Measurements from ENCODE around the gene APOL1.
"Not testable (repeated sequence)": the region's sequence is repeated elsewhere in the genome, so short reads cannot be mapped to it uniquely, and the experiment has no call there.

Gene APOL1

DNA sequence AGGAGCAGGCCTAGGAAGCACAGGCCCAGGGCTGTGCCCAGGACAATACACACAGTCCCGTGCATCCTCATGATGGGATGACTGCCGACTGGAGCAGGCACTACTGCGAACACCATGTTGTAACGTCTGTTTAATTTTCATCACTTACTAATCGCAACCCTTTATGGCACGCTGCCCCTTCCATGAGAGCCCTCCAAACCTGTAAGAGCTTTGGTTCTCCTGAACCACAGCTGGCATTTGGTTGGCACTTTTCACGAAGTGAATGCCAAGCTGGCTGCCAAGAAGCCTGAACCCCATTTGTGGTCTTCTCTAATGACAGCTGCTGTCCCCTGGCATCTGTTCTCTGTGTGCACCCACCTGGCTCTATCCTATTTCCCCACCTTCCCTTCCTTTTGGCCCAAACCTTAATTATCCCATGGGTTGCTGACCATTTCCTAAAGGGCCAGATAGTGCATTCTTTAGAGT, 36.5 kb downstream of the APOL1 start:
- H3K9ac ChIP-seq (ENCODE audit: low read depth, low read length, poor library complexity, severe bottlenecking) = no peak overlapping the region
- no peak overlapping the region for H3K4me2 ChIP-seq (ENCODE audit: low read depth, low read length, poor library complexity, severe bottlenecking)
- H3K9me2 ChIP-seq (replicated peaks; ENCODE audit: low read depth, low read length) = no peaks in the 10 kb centered on the region
- no peak overlapping the region for H2AFZ ChIP-seq (ENCODE audit: low read length)
- H4K20me1 ChIP-seq (ENCODE audit: insufficient read depth, low read length, poor library complexity, severe bottlenecking) = no peaks in the 10 kb centered on the region
- no peaks in the 10 kb centered on the region for H3K9me3 ChIP-seq (ENCODE audit: insufficient read depth, low read depth, low read length)
- no peaks in the 10 kb centered on the region for H3F3A ChIP-seq (ENCODE audit: low read depth)
- no peaks in the 10 kb centered on the region for H3K27me3 ChIP-seq (ENCODE audit: insufficient read depth, low read length, poor library complexity, severe bottlenecking)
- H3K4me3 ChIP-seq (ENCODE audit: low read length, poor library complexity, severe bottlenecking) = no peak overlapping the region
- no peaks in the 10 kb centered on the region for H3K4me1 ChIP-seq (ENCODE audit: insufficient read depth, low read length, poor library complexity, severe bottlenecking)
- peaks cover 84% of the 10 kb centered on the region; the same call in 1 of the 2 replicates for H3K36me3 ChIP-seq (ENCODE audit: insufficient read depth, low read length)
- no peak for TF ChIP-seq EZH2phosphoT487 (IDR thresholded peaks at IDR 0.05; ENCODE audit: borderline replicate concordance)
- TF ChIP-seq, protein P1, sequence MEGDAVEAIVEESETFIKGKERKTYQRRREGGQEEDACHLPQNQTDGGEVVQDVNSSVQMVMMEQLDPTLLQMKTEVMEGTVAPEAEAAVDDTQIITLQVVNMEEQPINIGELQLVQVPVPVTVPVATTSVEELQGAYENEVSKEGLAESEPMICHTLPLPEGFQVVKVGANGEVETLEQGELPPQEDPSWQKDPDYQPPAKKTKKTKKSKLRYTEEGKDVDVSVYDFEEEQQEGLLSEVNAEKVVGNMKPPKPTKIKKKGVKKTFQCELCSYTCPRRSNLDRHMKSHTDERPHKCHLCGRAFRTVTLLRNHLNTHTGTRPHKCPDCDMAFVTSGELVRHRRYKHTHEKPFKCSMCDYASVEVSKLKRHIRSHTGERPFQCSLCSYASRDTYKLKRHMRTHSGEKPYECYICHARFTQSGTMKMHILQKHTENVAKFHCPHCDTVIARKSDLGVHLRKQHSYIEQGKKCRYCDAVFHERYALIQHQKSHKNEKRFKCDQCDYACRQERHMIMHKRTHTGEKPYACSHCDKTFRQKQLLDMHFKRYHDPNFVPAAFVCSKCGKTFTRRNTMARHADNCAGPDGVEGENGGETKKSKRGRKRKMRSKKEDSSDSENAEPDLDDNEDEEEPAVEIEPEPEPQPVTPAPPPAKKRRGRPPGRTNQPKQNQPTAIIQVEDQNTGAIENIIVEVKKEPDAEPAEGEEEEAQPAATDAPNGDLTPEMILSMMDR (conservative IDR thresholded peaks at IDR 0.05; ENCODE audit: low read length) = no peak
- no peaks in the 10 kb centered on the region for H3K79me2 ChIP-seq (ENCODE audit: insufficient read depth, low read length)

DNA sequence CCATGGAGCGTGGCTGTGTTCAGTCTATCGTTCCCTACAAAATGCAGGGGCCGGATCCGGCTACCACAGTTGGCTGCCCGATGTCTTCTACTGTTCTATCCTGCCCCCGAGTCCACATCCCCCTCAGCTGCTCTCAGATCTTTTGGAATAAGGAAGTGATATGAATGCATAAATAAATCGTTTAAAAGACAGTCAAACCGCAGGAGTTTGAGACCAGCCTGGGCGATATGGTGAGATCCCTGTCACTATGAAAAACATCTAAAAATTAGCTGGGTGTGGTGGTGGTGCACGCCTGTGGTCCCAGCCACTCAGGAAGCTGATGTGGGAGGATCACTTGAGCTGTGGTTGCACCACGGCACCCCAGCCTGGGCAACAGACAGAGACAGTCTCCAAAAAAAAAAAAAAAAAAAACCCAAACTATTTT, 37.0 kb downstream of the APOL1 start:
- not testable (repeated sequence) for H3K9me3 ChIP-seq (ENCODE audit: insufficient read depth, low read depth, low read length); H2AFZ ChIP-seq (ENCODE audit: low read length); H3K4me2 ChIP-seq (ENCODE audit: low read depth, low read length, poor library complexity, severe bottlenecking); H3K79me2 ChIP-seq (ENCODE audit: insufficient read depth, low read length); H3K9me2 ChIP-seq (replicated peaks; ENCODE audit: low read depth, low read length); H3K4me1 ChIP-seq (ENCODE audit: insufficient read depth, low read length, poor library complexity, severe bottlenecking); H3K27me3 ChIP-seq (ENCODE audit: insufficient read depth, low read length, poor library complexity, severe bottlenecking); H3F3A ChIP-seq (ENCODE audit: low read depth); H3K9ac ChIP-seq (ENCODE audit: low read depth, low read length, poor library complexity, severe bottlenecking); H3K4me3 ChIP-seq (ENCODE audit: low read length, poor library complexity, severe bottlenecking); H4K20me1 ChIP-seq (ENCODE audit: insufficient read depth, low read length, poor library complexity, severe bottlenecking)
- H3K36me3 ChIP-seq (ENCODE audit: insufficient read depth, low read length) = peaks cover 84% of the 10 kb centered on the region; the same call in 1 of the 2 replicates

DNA sequence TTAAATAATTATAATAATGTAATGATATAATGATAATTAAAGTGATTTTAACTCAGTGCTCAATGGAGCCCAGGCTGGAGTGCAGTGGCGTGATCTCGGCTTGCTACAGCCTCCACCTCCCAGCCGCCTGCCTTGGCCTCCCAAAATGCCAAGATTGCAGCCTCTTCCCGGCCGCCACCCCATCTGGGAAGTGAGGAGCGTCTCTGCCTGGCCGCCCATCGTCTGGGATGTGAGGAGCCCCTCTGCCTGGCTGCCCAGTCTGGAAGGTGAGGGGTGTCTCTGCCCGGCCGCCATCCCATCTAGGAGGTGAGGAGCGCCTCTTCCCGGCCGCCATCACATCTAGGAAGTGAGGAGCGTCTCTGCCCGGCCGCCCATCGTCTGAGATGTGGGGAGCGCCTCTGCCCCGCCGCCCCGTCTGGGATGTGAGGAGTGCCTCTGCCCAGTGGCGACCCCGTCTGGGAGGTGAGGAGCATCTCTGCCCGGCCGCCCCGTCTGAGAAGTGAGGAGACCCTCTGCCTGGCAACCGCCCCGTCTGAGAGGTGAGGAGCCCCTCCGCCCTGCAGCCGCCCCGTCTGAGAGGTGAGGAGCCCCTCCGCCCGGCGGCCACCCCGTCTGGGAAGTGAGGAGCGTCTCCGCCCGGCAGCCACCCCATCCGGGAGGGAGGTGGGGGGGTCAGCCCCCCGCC, 37.6 kb downstream of the APOL1 start:
- H3K27me3 ChIP-seq (ENCODE audit: insufficient read depth, low read length, poor library complexity, severe bottlenecking); H4K20me1 ChIP-seq (ENCODE audit: insufficient read depth, low read length, poor library complexity, severe bottlenecking); H3K4me3 ChIP-seq (ENCODE audit: low read length, poor library complexity, severe bottlenecking); H3K79me2 ChIP-seq (ENCODE audit: insufficient read depth, low read length); H2AFZ ChIP-seq (ENCODE audit: low read length); H3K9me3 ChIP-seq (ENCODE audit: insufficient read depth, low read depth, low read length); H3K4me1 ChIP-seq (ENCODE audit: insufficient read depth, low read length, poor library complexity, severe bottlenecking); H3K9ac ChIP-seq (ENCODE audit: low read depth, low read length, poor library complexity, severe bottlenecking); H3F3A ChIP-seq (ENCODE audit: low read depth); H3K4me2 ChIP-seq (ENCODE audit: low read depth, low read length, poor library complexity, severe bottlenecking); H3K9me2 ChIP-seq (replicated peaks; ENCODE audit: low read depth, low read length): not testable (repeated sequence)
- peaks cover 84% of the 10 kb centered on the region; the same call in 1 of the 2 replicates for H3K36me3 ChIP-seq (ENCODE audit: insufficient read depth, low read length)

DNA sequence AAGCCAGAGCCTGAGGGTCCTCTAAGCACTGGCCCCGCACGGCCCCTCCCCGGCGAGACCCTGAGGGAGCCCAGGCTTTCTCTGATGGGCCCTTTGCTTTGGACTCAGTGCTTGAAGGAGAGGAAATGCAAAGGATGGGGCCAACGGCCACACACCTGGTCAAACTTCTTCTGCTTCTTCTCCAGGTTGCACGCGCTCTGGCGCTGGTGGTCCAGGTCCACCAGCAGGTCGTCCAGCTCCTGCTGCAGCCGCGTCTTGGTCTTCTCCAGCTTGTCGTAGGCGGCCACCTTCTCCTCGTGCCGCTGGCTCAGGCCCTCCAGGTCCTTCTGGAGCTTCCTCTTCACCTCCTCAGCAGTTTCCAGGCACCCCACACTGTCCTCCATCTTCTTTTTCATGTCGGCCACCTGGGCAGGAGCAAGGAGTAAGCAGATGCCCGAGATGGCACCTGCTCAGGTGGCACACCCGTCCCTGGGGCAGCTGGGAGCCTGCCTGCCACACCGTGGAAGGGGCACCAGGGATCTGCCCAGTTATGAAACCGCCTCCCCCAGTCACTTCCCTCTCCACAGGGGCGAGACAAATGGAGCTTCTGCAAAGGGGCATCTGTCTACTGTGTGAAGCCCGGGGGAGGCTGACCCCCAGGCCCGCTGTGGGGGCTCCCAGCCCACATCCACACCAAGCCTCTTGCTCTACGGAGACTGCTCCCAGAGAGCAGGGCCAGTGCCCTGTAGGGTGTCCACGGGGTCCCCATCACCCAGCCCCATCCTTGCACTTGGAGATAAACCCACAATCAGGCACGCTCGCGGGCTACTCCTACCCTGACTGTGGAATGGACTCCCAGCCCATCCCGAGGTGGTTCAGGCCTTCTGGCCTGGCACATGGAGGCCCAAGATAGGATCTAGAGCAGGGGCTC, 39.2 kb downstream of the APOL1 start:
- Histone ChIP-seq H3K9me3 (ENCODE audit: insufficient read depth, low read depth, low read length) (no peaks in the 10 kb centered on the region), H3F3A (ENCODE audit: low read depth) (no peaks in the 10 kb centered on the region), H3K4me2 (ENCODE audit: low read depth, low read length, poor library complexity, severe bottlenecking) (no peak overlapping the region), H3K27me3 (ENCODE audit: insufficient read depth, low read length, poor library complexity, severe bottlenecking) (no peaks in the 10 kb centered on the region), H3K4me3 (ENCODE audit: low read length, poor library complexity, severe bottlenecking) (no peak overlapping the region), H3K36me3 (ENCODE audit: insufficient read depth, low read length) (peaks cover 84% of the 10 kb centered on the region), H3K9ac (ENCODE audit: low read depth, low read length, poor library complexity, severe bottlenecking) (no peak overlapping the region), H3K79me2 (ENCODE audit: insufficient read depth, low read length) (no peaks in the 10 kb centered on the region), H3K9me2 (replicated peaks; ENCODE audit: low read depth, low read length) (no peaks in the 10 kb centered on the region), H4K20me1 (ENCODE audit: insufficient read depth, low read length, poor library complexity, severe bottlenecking) (no peaks in the 10 kb centered on the region), H2AFZ (ENCODE audit: low read length) (no peak overlapping the region), H3K4me1 (ENCODE audit: insufficient read depth, low read length, poor library complexity, severe bottlenecking) (no peaks in the 10 kb centered on the region)
- TF ChIP-seq, protein P1 (conservative IDR thresholded peaks at IDR 0.05; ENCODE audit: low read length) = no peak
- TF ChIP-seq EZH2phosphoT487 (IDR thresholded peaks at IDR 0.05; ENCODE audit: borderline replicate concordance) = no peak
